A549 (cell line): ENCODE measurements around the gene NRDE2.

Experiments
- BHLHE40 ChIP-seq: IDR thresholded peaks from 2 replicates; pipeline ENCODE4 v1.6.1; 2012; ENCODE audit warnings: low read depth, low read length, inconsistent platforms
- CHD2 ChIP-seq: fragments of 150-350 bp; IDR thresholded peaks from 2 replicates; pipeline ENCODE4 v1.6.1; 2014; ENCODE audit warnings: low read length; ENCODE audit not compliant: partially characterized antibody
- CTCF ChIP-seq: fragments of >200 bp; sonication (Bioruptor Twin); formaldehyde crosslinking; IDR thresholded peaks from 3 replicates; pipeline ENCODE4 v1.5.1; 2016
- PBX3 ChIP-seq: IDR thresholded peaks from 2 replicates; pipeline ENCODE4 v1.6.1; 2012

GRCh38 chr14:90272523-90272922, 59.2 kb downstream of the NRDE2 start:
- no peak for TF ChIP-seq CHD2
- TF ChIP-seq BHLHE40, result no peak
- TF ChIP-seq CTCF, result no peak
- TF ChIP-seq PBX3, result no peak
